ENCODE measurements around the gene BEGAIN.

BEGAIN gene

DNA sequence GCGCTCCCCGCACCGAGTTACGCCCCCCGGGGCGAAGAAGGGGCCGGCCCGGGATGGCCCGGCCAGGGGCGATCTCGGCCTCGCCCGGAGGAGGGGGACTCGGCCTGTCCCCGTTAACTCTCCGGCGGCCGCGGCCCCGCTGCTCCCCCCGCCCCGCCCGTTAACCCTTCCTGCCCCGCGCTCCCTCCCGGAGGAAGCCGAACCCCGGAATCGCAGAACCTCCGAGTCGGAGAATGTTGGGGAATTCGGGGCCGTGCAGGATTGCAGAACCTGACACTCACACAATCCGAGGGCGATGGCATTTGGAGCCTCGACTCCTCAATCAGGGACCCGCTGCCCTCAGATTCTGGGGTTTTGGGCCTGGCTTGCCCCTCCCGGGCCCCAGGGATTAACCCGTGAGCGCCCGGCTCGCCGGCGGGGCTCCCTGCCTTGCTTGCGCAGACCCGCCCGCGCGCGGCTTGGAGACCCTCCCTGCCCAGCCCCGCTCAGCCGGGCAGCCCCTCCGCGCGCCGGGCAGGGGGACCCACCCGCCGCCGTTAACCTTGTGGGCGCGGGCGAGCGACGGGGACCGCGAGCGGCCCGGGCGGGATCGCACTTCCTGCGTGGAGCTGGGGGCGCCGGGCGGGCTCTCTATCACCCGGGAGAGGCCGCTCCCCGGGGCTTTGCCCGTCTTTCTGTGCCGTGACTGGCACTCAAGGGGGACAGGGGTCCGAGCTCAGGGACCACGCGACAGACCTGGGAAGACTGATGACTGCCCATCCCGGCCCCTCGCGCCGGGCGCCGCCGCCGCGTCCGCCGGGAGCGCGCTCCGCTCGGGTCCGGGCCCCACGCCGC is 18.8 kb downstream of the BEGAIN start:
- FAIRE-seq: no peak

GRCh38 chr14:100567877-100568163 is 19.4 kb downstream of the BEGAIN start:
- no peak for FAIRE-seq
- no peak for DNase-seq (ENCODE audit: low spot score)

More for the DNA sequence above, 18.8 kb downstream of the BEGAIN start:
- DNase-seq (ENCODE audit: low spot score): no peak

GRCh38 chr14:100567009-100567876 is 20.0 kb downstream of the BEGAIN start:
- no peak for FAIRE-seq
- DNase-seq (ENCODE audit: low spot score): no peak

GRCh38 chr14:100566586-100566985 is 20.6 kb downstream of the BEGAIN start:
- no peak for DNase-seq (ENCODE audit: low spot score)
- FAIRE-seq: no peak

DNA sequence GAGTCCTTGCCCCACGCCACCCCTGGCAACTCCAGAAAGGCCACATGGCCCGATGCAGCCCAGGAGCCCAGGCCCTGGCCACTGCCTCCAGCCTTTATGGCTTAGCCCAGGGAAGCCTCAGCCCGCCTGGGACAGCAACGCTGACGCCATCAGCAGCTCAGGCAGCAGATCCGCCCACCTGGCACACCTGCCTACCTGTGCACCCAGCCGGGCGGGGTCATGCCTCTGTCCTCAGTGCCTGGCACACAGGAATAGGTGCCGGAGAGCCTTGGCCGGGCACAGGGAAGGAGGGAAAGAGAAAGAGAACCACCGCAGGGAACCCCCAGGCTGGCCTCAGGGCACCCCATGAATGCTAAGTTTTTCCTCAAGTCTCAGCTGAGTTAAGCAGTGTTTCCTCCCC is 21.1 kb downstream of the BEGAIN start:
- FAIRE-seq: no peak
- no peak for DNase-seq (ENCODE audit: low spot score)

DNA sequence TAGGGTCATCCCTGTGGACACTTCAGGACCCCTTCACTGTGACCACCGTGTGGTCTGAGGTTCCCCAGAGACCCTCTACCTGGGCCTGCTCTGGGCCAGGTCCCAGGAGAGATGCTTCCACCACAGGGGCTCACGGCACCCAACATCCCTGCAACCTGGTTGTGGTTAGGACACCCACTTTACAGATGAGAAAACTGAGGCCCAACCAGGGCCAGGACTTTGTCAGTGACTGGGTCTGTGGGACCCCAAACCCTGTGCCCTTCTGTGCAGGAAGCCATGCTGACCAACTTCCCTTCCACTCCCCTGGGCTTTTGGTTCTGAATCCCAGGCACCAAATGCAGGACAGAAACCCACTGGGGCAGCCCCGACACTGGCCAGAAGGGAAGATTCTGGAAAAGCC is 21.6 kb downstream of the BEGAIN start:
- no peak for DNase-seq (ENCODE audit: low spot score)
- no peak for FAIRE-seq

DNA sequence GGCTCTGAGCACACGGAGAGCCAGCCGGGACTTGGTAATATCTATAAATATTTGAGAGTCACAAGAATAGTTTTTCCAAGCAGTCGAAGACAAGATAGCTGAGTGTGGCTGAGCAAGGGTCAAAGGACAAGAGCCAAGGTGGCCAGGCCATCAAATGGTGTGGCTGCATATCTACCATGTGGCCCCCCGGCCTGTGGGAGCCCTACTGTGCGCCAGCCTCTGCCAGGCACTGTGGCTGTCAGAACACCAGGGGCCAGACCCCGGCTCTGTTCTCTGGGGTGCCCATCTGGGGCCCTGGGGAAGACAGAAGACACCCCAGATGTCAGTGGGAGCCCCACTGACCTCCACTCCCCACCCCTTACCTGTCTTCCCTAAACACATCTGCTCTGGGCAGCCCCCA is 22.7 kb downstream of the BEGAIN start:
- FAIRE-seq (no peak), DNase-seq (ENCODE audit: low spot score) (no peak)

DNA sequence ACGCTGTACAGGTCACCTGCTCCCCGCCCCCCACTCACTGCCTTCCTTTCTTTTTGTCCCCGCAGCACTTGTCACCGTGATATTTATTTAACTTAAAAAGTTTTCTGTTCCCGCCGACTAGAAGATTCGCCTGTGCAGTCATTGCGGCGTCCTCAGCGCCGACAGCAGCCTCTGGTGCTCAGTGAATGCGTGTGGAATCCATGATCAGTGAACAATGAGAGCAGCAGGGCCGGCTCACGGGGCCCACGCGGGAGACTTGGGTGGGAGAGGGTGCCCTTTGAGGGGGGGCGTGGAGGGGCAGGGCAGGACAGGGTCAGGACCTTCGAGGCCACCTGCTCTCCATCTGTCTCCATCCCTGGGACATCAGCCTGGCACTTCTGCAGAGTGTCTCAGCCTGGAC is 24.5 kb downstream of the BEGAIN start:
- FAIRE-seq (no peak), DNase-seq (ENCODE audit: low spot score) (no peak)

- no peak for DNase-seq (ENCODE audit: low spot score)
- FAIRE-seq: no peak
Measured at GRCh38 chr14:100561005-100561404, 26.2 kb downstream of the BEGAIN start.

DNA sequence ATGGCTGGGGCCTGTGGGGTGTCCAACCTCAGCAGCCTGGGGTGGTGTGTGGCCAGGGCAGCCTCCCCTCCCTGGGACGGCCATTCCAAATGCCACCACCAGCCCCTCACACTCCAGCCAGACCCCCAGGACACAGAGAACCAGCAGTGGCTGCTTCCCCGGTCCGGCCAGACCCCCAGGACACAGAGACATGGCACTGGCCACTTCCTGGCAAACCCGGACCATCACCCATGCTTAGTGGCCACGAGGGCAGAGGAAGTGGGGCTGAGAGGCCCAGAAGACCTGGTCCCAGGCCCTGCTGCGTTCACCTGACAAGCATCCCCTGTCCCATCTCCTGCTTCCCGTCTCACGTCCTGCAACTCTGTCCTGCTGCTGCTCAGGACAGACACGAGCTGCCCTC is 26.7 kb downstream of the BEGAIN start:
- FAIRE-seq (no peak), DNase-seq (ENCODE audit: low spot score) (no peak)

DNA sequence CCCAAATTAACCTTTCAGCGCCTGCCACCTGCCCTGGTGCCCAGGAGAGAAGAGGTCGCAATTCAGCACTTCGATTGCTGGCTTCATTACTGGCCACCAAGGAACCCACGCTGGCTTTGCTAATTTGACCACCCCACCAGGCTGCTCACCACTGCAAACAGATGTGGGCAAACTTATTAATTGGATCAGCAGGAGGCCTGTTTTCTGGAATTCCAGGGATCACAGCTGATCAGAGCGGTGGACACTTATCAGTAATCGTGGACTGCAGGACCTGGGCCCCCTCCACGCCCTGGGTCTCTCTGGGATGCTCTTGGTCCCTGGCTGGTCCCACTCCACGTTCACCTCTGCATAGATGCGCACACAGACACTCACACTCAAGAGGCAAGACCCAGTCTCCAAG is 27.8 kb downstream of the BEGAIN start:
- DNase-seq (ENCODE audit: low spot score): no peak
- no peak for FAIRE-seq

GRCh38 chr14:100558966-100559365 is 28.3 kb downstream of the BEGAIN start:
- DNase-seq (ENCODE audit: low spot score): no peak
- no peak for FAIRE-seq

DNA sequence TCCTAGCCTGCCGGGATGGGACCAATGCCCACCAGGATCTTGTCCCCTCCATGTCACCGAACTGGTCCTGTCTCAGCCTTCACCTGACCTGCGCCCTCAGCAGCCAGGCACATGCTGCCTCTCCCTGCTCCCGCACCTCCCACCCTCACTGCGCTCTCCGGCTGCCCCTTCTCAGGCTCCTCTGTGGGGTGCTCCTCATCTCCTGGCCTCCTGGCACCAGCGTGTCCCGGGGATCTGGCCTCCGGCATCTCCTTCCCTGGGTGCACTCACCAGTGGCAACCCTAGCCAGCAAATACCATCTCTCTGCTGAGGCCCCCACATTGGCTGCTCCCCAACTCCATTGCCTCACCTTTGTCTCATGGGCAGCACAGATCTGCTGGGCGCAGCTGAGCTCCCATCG is 29.0 kb downstream of the BEGAIN start:
- FAIRE-seq: no peak

GRCh38 chr14:100557658-100558057 is 29.6 kb downstream of the BEGAIN start:
- DNase-seq (ENCODE audit: low spot score) (no peak), FAIRE-seq (no peak)

More for the DNA sequence above, 29.0 kb downstream of the BEGAIN start:
- no peak for DNase-seq (ENCODE audit: low spot score)

- DNase-seq (ENCODE audit: low spot score) (no peak), FAIRE-seq (no peak)
Measured at GRCh38 chr14:100556936-100557505, 30.2 kb downstream of the BEGAIN start.

DNA sequence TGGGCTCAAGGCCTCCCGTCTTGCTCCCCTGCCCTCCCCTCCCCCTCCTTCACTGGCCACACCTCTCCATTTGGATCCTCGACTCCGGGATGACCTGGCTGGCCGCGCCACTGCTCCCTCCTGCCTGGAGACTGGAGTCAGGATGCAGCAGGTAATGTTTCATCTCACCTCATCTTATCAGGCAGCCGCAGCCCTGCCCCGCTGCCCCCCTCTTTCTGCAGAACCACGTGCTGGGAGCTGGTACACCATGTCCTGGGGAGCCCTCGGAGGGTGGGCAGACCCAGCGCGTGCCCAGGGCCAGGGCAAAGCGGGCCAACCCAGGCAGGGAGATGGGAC is 31.1 kb downstream of the BEGAIN start:
- FAIRE-seq: no peak
- no peak for DNase-seq (ENCODE audit: low spot score)

DNA sequence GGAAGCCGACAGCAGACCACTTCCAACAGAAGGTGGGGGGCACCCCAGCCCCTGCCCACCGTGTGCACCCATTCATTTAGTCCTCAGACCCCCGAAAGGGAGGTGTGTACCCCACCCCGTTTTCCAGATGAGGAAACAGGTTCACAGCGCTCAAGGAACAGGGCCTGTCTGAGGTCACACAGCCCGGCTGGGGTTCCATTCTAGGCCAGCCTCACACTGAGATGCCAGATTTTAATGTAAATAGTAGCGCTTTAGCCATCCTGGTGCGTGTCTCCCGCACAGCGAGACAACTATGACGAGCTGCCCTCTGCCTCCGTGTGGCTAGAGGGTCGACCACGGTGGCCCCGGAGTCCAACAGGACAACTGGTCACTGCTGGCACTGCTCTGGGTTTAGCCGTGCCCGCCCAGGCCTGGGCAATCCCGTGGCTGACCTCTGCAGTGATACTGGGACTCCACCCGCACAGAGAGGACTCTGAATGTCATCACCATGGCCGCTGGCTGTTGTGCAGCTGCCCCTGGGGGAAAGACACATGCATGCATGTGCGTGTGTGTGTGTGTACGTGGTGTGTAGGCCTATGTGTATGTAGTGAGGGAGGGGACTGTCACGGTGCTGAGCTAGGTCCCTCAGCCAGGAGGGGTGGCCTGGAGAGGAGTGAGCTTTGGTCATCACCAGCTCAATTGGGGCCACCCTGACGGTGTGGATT is 31.6 kb downstream of the BEGAIN start:
- FAIRE-seq: no peak

DNA sequence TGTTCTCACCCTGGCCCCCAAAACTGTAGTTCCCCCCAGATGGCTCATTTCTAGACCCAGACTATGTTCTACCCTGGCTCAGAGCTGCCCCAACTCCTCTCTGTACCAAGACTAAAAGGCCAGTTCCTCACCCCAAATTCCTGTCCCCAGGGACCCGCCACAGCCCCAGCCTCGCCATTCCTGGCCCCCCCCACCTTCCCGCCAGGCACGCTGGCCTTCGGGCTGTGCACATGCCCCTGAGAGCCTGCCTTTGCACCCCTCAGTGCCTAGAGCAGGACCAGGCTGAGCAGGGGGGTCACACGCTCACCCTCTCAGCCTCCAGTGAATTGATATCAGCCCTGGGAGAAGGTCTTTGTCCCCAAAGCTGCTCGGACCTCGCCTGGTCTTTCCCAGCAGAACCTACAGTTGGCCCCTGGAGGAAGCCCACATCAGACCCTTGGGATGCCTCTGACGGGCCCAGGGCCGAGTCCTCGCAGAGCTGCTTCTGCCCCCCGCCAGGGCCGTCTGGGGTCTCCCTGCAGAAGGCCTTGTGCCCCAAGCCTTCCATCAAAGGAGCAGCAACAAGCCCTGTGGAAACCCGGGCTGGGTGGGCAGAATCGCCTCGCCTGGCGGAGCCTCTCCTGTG is 32.4 kb downstream of the BEGAIN start:
- no peak for DNase-seq (ENCODE audit: low spot score)
- no peak for FAIRE-seq

More for the DNA sequence above, 31.6 kb downstream of the BEGAIN start:
- DNase-seq (ENCODE audit: low spot score): no peak

GRCh38 chr14:100554082-100554677 is 33.0 kb downstream of the BEGAIN start:
- no peak for FAIRE-seq
- DNase-seq (ENCODE audit: low spot score): no peak

DNA sequence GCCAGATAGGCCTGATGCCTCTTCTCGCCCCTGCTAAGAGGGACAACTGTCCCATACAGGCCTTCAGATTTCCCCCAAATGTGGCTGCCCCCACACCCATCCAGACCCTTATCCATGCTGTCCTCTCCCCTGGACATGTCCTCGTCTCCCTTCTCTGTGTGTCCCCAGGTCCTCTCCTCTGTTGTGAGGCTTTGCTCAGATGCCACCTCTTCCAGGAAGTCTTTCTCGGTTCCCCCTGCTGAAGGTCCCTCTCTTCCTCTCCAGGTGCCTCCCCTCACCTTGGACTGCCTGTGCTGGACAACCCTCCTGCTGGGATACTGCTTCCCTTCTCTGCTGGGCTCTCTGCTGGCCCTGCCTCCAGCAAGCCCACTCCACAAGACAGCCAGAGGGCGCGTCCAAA is 33.7 kb downstream of the BEGAIN start:
- DNase-seq (ENCODE audit: low spot score) (no peak), FAIRE-seq (no peak)

GRCh38 chr14:100552524-100553125 is 34.6 kb downstream of the BEGAIN start:
- FAIRE-seq (no peak), DNase-seq (ENCODE audit: low spot score) (no peak)

Measured in RCC 7860 (cell line).